SH-SY5Y (cell line): Measurements from ENCODE around the gene CD34.

ENCODE experiments used
- GATA2 ChIP-seq: IDR thresholded peaks from 2 replicates; pipeline ENCODE4 v1.6.1; 2011; ENCODE audit warnings: mild to moderate bottlenecking, low read depth, low read length
- GATA3 ChIP-seq: IDR thresholded peaks from 2 replicates; pipeline ENCODE4 v1.6.1; 2011; ENCODE audit warnings: low read depth, mild to moderate bottlenecking, low read length, moderate library complexity

- TF ChIP-seq GATA3 (no peak), GATA2 (no peak)
These were observed 43.5 kb downstream of the CD34 start for GRCh38 chr1:207867136-207868109.
